ENCODE results near the gene FOXC2. TPM values are rescaled to one million over a fixed set of nuclear protein-coding genes. Genes with fewer than 3 reads are reported as not detected.

FOXC2 gene
- polyA plus RNA-seq, 1 of the 3 experiments (the other 2 are of a cell fraction) = 1.3 TPM

GRCh38 chr16:86531191-86531545 is 35.5 kb upstream of the FOXC2 start:
- Histone ChIP-seq H3K79me2 (ENCODE audit: insufficient read depth) (no peaks in the 10 kb centered on the region), H3K9me3 (no peaks in the 10 kb centered on the region), H3K9ac (no peak overlapping the region), H3K4me1 (ENCODE audit: control insufficient read depth in 1 of 2, insufficient read depth in 2 of 2, low read depth in 1 of 2, low read length in 1 of 2) (no peaks in the 10 kb centered on the region), H3K36me3 (replicated peaks in 1 of 2; ENCODE audit: control insufficient read depth in 1 of 2, insufficient read depth in 2 of 2, low read length in 1 of 2) (peaks cover 0 to 3% of the 10 kb centered on the region in 2 experiments), H3F3A (replicated peaks; ENCODE audit: insufficient read depth) (no peaks in the 10 kb centered on the region), H2AFZ (ENCODE audit: low read depth) (no peak overlapping the region), H3K4me2 (no peak overlapping the region), H3K4me3 (ENCODE audit: low read depth in 2 of 2, low read length in 1 of 2) (no peak overlapping the region), H3K9me2 (no peaks in the 10 kb centered on the region), H3K27ac (ENCODE audit: low read depth in 2 of 2, low read length in 1 of 2) (no peak overlapping the region), H4K20me1 (ENCODE audit: insufficient read depth) (no peaks in the 10 kb centered on the region), H3K27me3 (ENCODE audit: insufficient read depth) (no peaks in the 10 kb centered on the region; the same call in 1 of the 2 replicates)
- DNase-seq = no peak
- 84% methylated on average over 6 of the region's 7 CpGs for WGBS (ENCODE audit: low lambda C conversion rate)
- POLR2A ChIA-PET = no interaction called here
- CTCF ChIA-PET = interaction anchor here (1.9 to 4.4 kb wide), 2 partner anchors 12 to 710 kb away, joined by 4 to 48 read pairs; no protein-coding TSS in a partner anchor
- TF ChIP-seq IRF3 (IDR thresholded peaks at IDR 0.05; ENCODE audit: low read depth, low read length) = no peak
- TF ChIP-seq RAD21 (IDR thresholded peaks at IDR 0.05; ENCODE audit: low read length) = no peak
- TF ChIP-seq EP300 (IDR thresholded peaks at IDR 0.05; ENCODE audit: borderline replicate concordance in 1 of 2, low read depth in 1 of 2, low read length in 1 of 2) = no peak
- TF ChIP-seq GATA2 (CRISPR knock-in tag; IDR thresholded peaks at IDR 0.05) = no peak
- no peak for TF ChIP-seq RCOR1 (IDR thresholded peaks at IDR 0.05; ENCODE audit: low read length)
- no peak for TF ChIP-seq REST (IDR thresholded peaks at IDR 0.05; ENCODE audit: low read depth, low read length)
- TF ChIP-seq FOXM1 (IDR thresholded peaks at IDR 0.05; ENCODE audit: low read depth) = no peak
- no peak for TF ChIP-seq RXRA (IDR thresholded peaks at IDR 0.05; ENCODE audit: borderline replicate concordance, low read depth)
- TF ChIP-seq TEAD4 (IDR thresholded peaks at IDR 0.05; ENCODE audit: borderline replicate concordance, insufficient read depth) = no peak
- TF ChIP-seq TCF12 (IDR thresholded peaks at IDR 0.05) = no peak
- TF ChIP-seq YY1 (IDR thresholded peaks at IDR 0.05; ENCODE audit: low read depth) = no peak
- TF ChIP-seq JUND (IDR thresholded peaks at IDR 0.05) = no peak
- no peak for TF ChIP-seq SIN3A (IDR thresholded peaks at IDR 0.05; ENCODE audit: borderline replicate concordance, low read depth, low read length)
- TF ChIP-seq ELF1 (IDR thresholded peaks at IDR 0.05) = no peak
- TF ChIP-seq POLR2AphosphoS5 (IDR thresholded peaks at IDR 0.05; ENCODE audit: low read depth, low read length) = no peak
- no peak for TF ChIP-seq ZBTB33 (IDR thresholded peaks at IDR 0.05; ENCODE audit: borderline replicate concordance, low read depth)
- no peak for TF ChIP-seq CHD2 (IDR thresholded peaks at IDR 0.05; ENCODE audit: low read length, partially characterized antibody)
- TF ChIP-seq USF1 (IDR thresholded peaks at IDR 0.05; ENCODE audit: borderline replicate concordance, low read depth) = no peak
- no peak for TF ChIP-seq EZH2phosphoT487 (IDR thresholded peaks at IDR 0.05; ENCODE audit: borderline replicate concordance, low read depth)

All from SK-N-SH (cell line).